ENCODE measurements around the gene CKAP2L. TPM values are rescaled to one million over a fixed set of nuclear protein-coding genes. Genes with fewer than 3 reads are reported as not detected.

The CKAP2L gene
- total RNA-seq, 4 donors from 2014 or later: 0.64 to 33.0 (median 2.2) TPM; not detected in 1

- Histone ChIP-seq H3K27me3 (no peaks in the 10 kb centered on the region), H3K36me3 (no peaks in the 10 kb centered on the region), H3K27ac (no peak overlapping the region), H3K4me1 (no peaks in the 10 kb centered on the region), H3K9me3 (peaks cover 0 to 3% of the 10 kb centered on the region in 2 donors), H3K4me3 (no peak overlapping the region)
- no peak for DNase-seq
- in situ Hi-C loops (cut with MboI; ENCODE audit: low pct_ligation_motif_present in 1 of 4, low pct_unique_long_range_greater_than_20kb in 1 of 4, low sequenced_read_pairs in 3 of 4) (no loop called here), intact Hi-C loops (cut with DNase I; ENCODE audit: low total_unique reads) (no loop called here)
- 67 to 69% methylated on average over 4 to 5 of the region's 5 CpGs for WGBS, 2 donors (ENCODE audit: low coverage in 1 of 2)
- TF ChIP-seq POLR2AphosphoS5 (IDR thresholded peaks at IDR 0.05): no peak
- TF ChIP-seq CTCF (IDR thresholded peaks at IDR 0.05): no peak
- TF ChIP-seq EP300 (IDR thresholded peaks at IDR 0.05; ENCODE audit: low read depth): no peak
- no peak for TF ChIP-seq POLR2A (IDR thresholded peaks at IDR 0.05)
Measured at GRCh38 chr2:112803691-112804521, 39.5 kb upstream of the CKAP2L start.

- Histone ChIP-seq H3K27ac (no peak overlapping the region), H3K4me1 (no peaks in the 10 kb centered on the region), H3K36me3 (no peaks in the 10 kb centered on the region), H3K9me3 (no peaks in the 10 kb centered on the region), H3K4me3 (no peak overlapping the region), H3K27me3 (no peaks in the 10 kb centered on the region)
- in situ Hi-C loops (cut with MboI; ENCODE audit: low pct_ligation_motif_present in 1 of 4, low pct_unique_long_range_greater_than_20kb in 1 of 4, low sequenced_read_pairs in 3 of 4) (no loop called here), intact Hi-C loops (cut with DNase I; ENCODE audit: low total_unique reads) (no loop called here)
- WGBS, 2 donors (ENCODE audit: low coverage in 1 of 2): 90 to 95% methylated on average over 3 to 4 of the region's 4 CpGs
- no peak for DNase-seq
- no peak for TF ChIP-seq POLR2A (IDR thresholded peaks at IDR 0.05)
- no peak for TF ChIP-seq EP300 (IDR thresholded peaks at IDR 0.05; ENCODE audit: low read depth)
Measured at GRCh38 chr2:112800881-112801583, 36.6 kb upstream of the CKAP2L start.

- intact Hi-C loops (cut with DNase I; ENCODE audit: low total_unique reads): no loop called here
- WGBS, 2 donors (ENCODE audit: low coverage in 1 of 2): 75 to 90% methylated on average over 6 to 8 of the region's 8 CpGs
- no peaks in the 10 kb centered on the region for H3K9me3 ChIP-seq
- no peak overlapping the region for H3K4me3 ChIP-seq
- no peak for TF ChIP-seq CTCF (IDR thresholded peaks at IDR 0.05)
- no peak for TF ChIP-seq EP300 (IDR thresholded peaks at IDR 0.05; ENCODE audit: low read depth)
- no peak for TF ChIP-seq POLR2AphosphoS5 (IDR thresholded peaks at IDR 0.05)
- TF ChIP-seq POLR2A (IDR thresholded peaks at IDR 0.05): no peak
- no peaks in the 10 kb centered on the region for H3K36me3 ChIP-seq
- DNase-seq: no peak
- H3K4me1 ChIP-seq: peaks cover 0 to 8% (median 1%) of the 10 kb centered on the region in 4 donors
- in situ Hi-C loops (cut with MboI; ENCODE audit: low pct_ligation_motif_present in 1 of 4, low pct_unique_long_range_greater_than_20kb in 1 of 4, low sequenced_read_pairs in 3 of 4): no loop called here
- no peak overlapping the region for H3K27ac ChIP-seq
- H3K27me3 ChIP-seq: no peaks in the 10 kb centered on the region
Measured at GRCh38 chr2:112798979-112799975, 34.9 kb upstream of the CKAP2L start.

GRCh38 chr2:112796486-112796885 is 32.1 kb upstream of the CKAP2L start:
- Histone ChIP-seq H3K27me3 (no peaks in the 10 kb centered on the region), H3K27ac (no peak overlapping the region), H3K4me3 (no peak overlapping the region), H3K36me3 (no peaks in the 10 kb centered on the region), H3K4me1 (peaks cover 0 to 8% (median 1%) of the 10 kb centered on the region in 4 donors), H3K9me3 (no peaks in the 10 kb centered on the region)
- no peak for TF ChIP-seq POLR2AphosphoS5 (IDR thresholded peaks at IDR 0.05)
- no peak for TF ChIP-seq POLR2A (IDR thresholded peaks at IDR 0.05)
- no peak for TF ChIP-seq EP300 (IDR thresholded peaks at IDR 0.05; ENCODE audit: low read depth)
- no peak for TF ChIP-seq CTCF (IDR thresholded peaks at IDR 0.05)
- in situ Hi-C loops (cut with MboI; ENCODE audit: low pct_ligation_motif_present in 1 of 4, low pct_unique_long_range_greater_than_20kb in 1 of 4, low sequenced_read_pairs in 3 of 4) (no loop called here), intact Hi-C loops (cut with DNase I; ENCODE audit: low total_unique reads) (no loop called here)
- DNase-seq: no peak
- WGBS, 2 donors (ENCODE audit: low coverage in 1 of 2): 0% methylated on average over 1 of the region's 1 CpG; no CpG with 5 or more reads in 1 of the 2 donors
